K562 (cell line): ENCODE results near the gene LRFN3. TPM values are rescaled to one million over a fixed set of nuclear protein-coding genes. Genes with fewer than 3 reads are reported as not detected.

Experiments used
- EGR1 ChIP-seq: fragments of 450-650 bp; conservative IDR thresholded peaks from 2 replicates; pipeline ENCODE4 v1.6.1; 2017; ENCODE audit warnings: mild to moderate bottlenecking
- HNRNPH1 ChIP-seq: fragments of 200-400 bp; formaldehyde crosslinking; optimal IDR thresholded peaks from 2 replicates; pipeline ENCODE3; 2017; ENCODE audit warnings: low read depth, mild to moderate bottlenecking, low read length, moderate library complexity
- KAT8 ChIP-seq: fragments of 450-650 bp; IDR thresholded peaks from 2 replicates; pipeline ENCODE4 v1.6.1; 2016; ENCODE audit warnings: low read depth, mild to moderate bottlenecking
- KLF1 ChIP-seq: fragments of 450-650 bp; IDR thresholded peaks from 2 replicates; pipeline ENCODE4 v1.6.1; 2016; ENCODE audit warnings: missing genetic modification characterization, missing compliant biosample characterization
- POLR3G ChIP-seq: IDR thresholded peaks from 2 replicates; pipeline ENCODE4 v1.6.1; 2011; ENCODE audit not compliant: insufficient read length, insufficient replicate concordance; ENCODE audit errors: extremely low read depth
- PRMT5 ChIP-seq: sonication (generic); formaldehyde crosslinking; IDR thresholded peaks from 2 replicates; pipeline ENCODE4 v1.5.0; 2020; ENCODE audit warnings: missing genetic modification reagents
- RBM14 ChIP-seq: fragments of 200-400 bp; formaldehyde crosslinking; IDR thresholded peaks from 2 replicates; pipeline ENCODE4 v1.6.1; 2018; ENCODE audit warnings: low read depth, mild to moderate bottlenecking, low read length, moderate library complexity, borderline replicate concordance; ENCODE audit not compliant: insufficient read depth
- RCOR1 ChIP-seq, 2 experiments: IDR thresholded peaks; 2 replicates each; pipeline ENCODE4 v1.6.1; 2012; ENCODE audit warnings: low read depth in 2 of 2, low read length in 2 of 2, borderline replicate concordance in 1 of 2, improper control_type of control experiment in 1 of 2
- SAP30 ChIP-seq: fragments of 200-600 bp; sonication (generic); IDR thresholded peaks from 2 replicates; pipeline ENCODE4 v1.6.1; 2012; ENCODE audit warnings: borderline replicate concordance, low read depth, mild to moderate bottlenecking, moderate library complexity, low read length, control low read depth, inconsistent platforms; ENCODE audit not compliant: insufficient read depth, poor library complexity, severe bottlenecking
- SIN3A ChIP-seq, 2 experiments: fragments of 150-350 bp in 1 of 2; IDR thresholded peaks; 2 replicates each; pipeline ENCODE4 v1.6.1; 2011 to 2016; ENCODE audit warnings: borderline replicate concordance in 2 of 2, low read depth in 2 of 2, low read length in 2 of 2, mild to moderate bottlenecking in 2 of 2, moderate library complexity in 2 of 2; ENCODE audit not compliant: control insufficient read depth in 1 of 2
- SMAD4 ChIP-seq: fragments of 250-450 bp; sonication (Bioruptor Pico); conservative IDR thresholded peaks from 2 replicates; pipeline ENCODE4 v1.8.0; 2021; ENCODE audit warnings: inconsistent platforms, mild to moderate bottlenecking, moderate library complexity
- TBP ChIP-seq: optimal IDR thresholded peaks from 2 replicates; pipeline ENCODE3; 2011; ENCODE audit warnings: low read depth, low read length, improper control_type of control experiment
- ZBTB40 ChIP-seq, 2 experiments: fragments of 450-650 bp in 1 of 2; sonication (generic) in 1 of 2; formaldehyde crosslinking in 1 of 2; IDR thresholded peaks; 2 replicates each; pipeline versions ENCODE4 v1.7.1 to v1.9.0; 2016 to 2022; ENCODE audit warnings: inconsistent platforms in 1 of 2, mild to moderate bottlenecking in 1 of 2, missing genetic modification reagents in 1 of 2
- ZNF124 ChIP-seq: sonication (generic); formaldehyde crosslinking; IDR thresholded peaks from 2 replicates; pipeline ENCODE4 v1.8.1; 2022; ENCODE audit warnings: missing genetic modification reagents
- ZNF184 ChIP-seq: sonication (generic); formaldehyde crosslinking; IDR thresholded peaks from 2 replicates; pipeline ENCODE4 v1.5.0; 2020; ENCODE audit warnings: missing genetic modification reagents
- ZNF431 ChIP-seq: sonication (generic); formaldehyde crosslinking; IDR thresholded peaks from 2 replicates; pipeline ENCODE4 v1.8.0; 2022; ENCODE audit warnings: mild to moderate bottlenecking, missing genetic modification reagents
- ZNF717 ChIP-seq: fragments of 250-450 bp; sonication (Bioruptor Pico); IDR thresholded peaks from 2 replicates; pipeline ENCODE4 v1.5.0; 2021
- polyA plus RNA-seq, 8 experiments: library from polyadenylated mRNA; depleted of rRNA in 4 of 8; stranded (reverse) in 5 of 8; unstranded in 3 of 8; fragments of >200 nt; fragmentation: Nextera tagmentation in 2 of 8; fragmentation: Illumina TruSeq in 1 of 8; extraction: Ambion mirVana in 2 of 8; extraction: Trizol in 1 of 8; gene quantifications; 2 replicates each; pipeline versions ENCODE4 v1.2.1 to v1.2.3, GENCODE V29; 2011 to 2014; ENCODE audit warnings: inconsistent platforms in 1 of 8, missing spikeins in 1 of 8
- total RNA-seq, 7 experiments: library from RNA; depleted of rRNA in 6 of 7; stranded (reverse); fragments of >200 nt in 6 of 7; fragmentation: Illumina TruSeq in 2 of 7; extraction: Trizol in 2 of 7; gene quantifications; 2 replicates each; pipeline versions ENCODE4 v1.2.1 to v1.2.3, GENCODE V29; 2011 to 2021; ENCODE audit warnings: low replicate concordance in 1 of 7

Gene LRFN3
- total and polyA plus RNA-seq, 9 of the 15 experiments (the other 6 are each of a cell fraction or from before 2014, with no cell fraction given) = 0.03 to 0.12 (median 0.11) TPM; not detected in 6

GRCh38 chr19:35903550-35904179, 32.5 kb upstream of the LRFN3 start (continued):
- TF ChIP-seq EGR1 = peak; percentile 99
- TF ChIP-seq SMAD4 (CRISPR knock-in tag) = no peak
- TF ChIP-seq HNRNPH1 = no peak
- TF ChIP-seq ZNF124 = no peak
- TF ChIP-seq KLF1 (tag) = no peak
- TF ChIP-seq PRMT5 = no peak
- TF ChIP-seq ZBTB40 (IDR thresholded peaks at IDR 0.05) = peak; percentile 76
- TF ChIP-seq ZBTB40 (CRISPR knock-in tag; IDR thresholded peaks at IDR 0.05) = no peak
- TF ChIP-seq ZNF717 (CRISPR knock-in tag) = no peak
- TF ChIP-seq SAP30 = no peak
- no peak for TF ChIP-seq ZNF184
- TF ChIP-seq TBP = peak; percentile 15
- TF ChIP-seq ZNF431 (CRISPR knock-in tag) = 0 out of 2 replicates have a peak, but pooled peaks have one; percentile 24
- TF ChIP-seq RBM14 = no peak
- no peak; a peak in 1 of 4 replicates for TF ChIP-seq SIN3A (IDR thresholded peaks at IDR 0.05; ENCODE audit: borderline replicate concordance in 2 of 2, control insufficient read depth in 1 of 2, low read depth in 2 of 2, low read length in 2 of 2)
- no peak for TF ChIP-seq KAT8
- TF ChIP-seq RCOR1 (IDR thresholded peaks at IDR 0.05; ENCODE audit: borderline replicate concordance in 1 of 2, low read depth in 2 of 2, low read length in 2 of 2) = peak in 1 of 2 experiments; percentile 73; a peak in 2 of 4 replicates
- no peak for TF ChIP-seq POLR3G
